Measurements from ENCODE around the gene MEIOSIN.

The MEIOSIN gene

GRCh38 chr19:45801603-45802175 lies 68.5 kb downstream of the MEIOSIN start:
- no peak for DNase-seq (ENCODE audit: low read depth)

- no peak for DNase-seq (ENCODE audit: low read depth)
These were observed 71.1 kb downstream of the MEIOSIN start for GRCh38 chr19:45804140-45804958.

GRCh38 chr19:45804959-45805230 lies 71.7 kb downstream of the MEIOSIN start:
- DNase-seq (ENCODE audit: low read depth): no peak

- DNase-seq (ENCODE audit: low read depth): no peak
These were observed 72.5 kb downstream of the MEIOSIN start for GRCh38 chr19:45805719-45806118.

GRCh38 chr19:45809643-45810159 lies 76.5 kb downstream of the MEIOSIN start:
- DNase-seq (ENCODE audit: low read depth): no peak

GRCh38 chr19:45812297-45812696 lies 79.1 kb downstream of the MEIOSIN start:
- DNase-seq (ENCODE audit: low read depth): no peak
